GM18520 (cell line): ENCODE measurements around the gene NFIB.

Experiments
- ATAC-seq: cut with Tn5 transposase; IDR thresholded peaks from one replicate; pipeline ENCODE4 v1.9.1; 2021; ENCODE audit not compliant: unreplicated experiment

NFIB gene

GRCh38 chr9:14281136-14281795, 32.7 kb downstream of the NFIB start:
- ATAC-seq, result no peak

DNA sequence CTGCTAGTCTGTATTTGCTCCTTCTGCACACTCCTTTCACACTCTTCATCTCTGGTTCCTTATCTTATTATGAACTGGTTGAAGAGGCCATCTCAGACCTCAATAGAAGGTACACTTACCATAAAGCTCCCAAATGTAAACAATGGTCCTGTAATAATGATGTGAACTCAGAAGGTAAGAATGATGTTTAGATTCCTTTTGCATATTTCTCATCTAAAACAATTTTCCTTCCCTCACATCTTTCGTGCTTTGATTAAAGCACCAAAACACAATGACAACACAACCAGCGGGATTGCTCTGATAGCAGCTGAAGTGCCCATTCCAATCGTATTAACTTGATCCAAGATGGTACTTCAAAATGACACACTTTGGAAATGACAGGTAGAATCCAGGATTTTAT, 34.3 kb downstream of the NFIB start:
- no peak for ATAC-seq

- no peak for ATAC-seq
Observed at GRCh38 chr9:14278291-14278721, 35.6 kb downstream of the NFIB start.

- no peak for ATAC-seq
Observed at GRCh38 chr9:14277761-14278160, 36.2 kb downstream of the NFIB start.

DNA sequence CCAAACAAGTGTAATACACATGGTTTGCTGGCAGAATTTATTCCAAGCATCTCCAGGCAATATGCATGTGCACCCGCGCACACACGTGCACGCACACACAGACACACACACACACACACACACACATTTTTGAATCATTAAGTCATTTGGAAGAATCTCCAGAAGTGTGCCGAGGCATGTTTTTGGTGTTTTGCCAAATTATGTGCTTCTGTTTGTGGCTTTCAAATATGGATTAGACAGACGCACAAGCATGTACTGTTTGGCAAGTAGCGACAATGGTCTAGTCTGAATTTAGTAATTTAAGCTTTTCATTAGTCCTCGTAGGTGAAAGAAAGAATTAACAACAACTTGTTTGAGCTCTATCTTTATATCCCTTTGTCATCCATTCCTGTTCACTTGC, 36.7 kb downstream of the NFIB start:
- no peak for ATAC-seq

- ATAC-seq, result no peak
Observed at GRCh38 chr9:14275331-14275730, 38.6 kb downstream of the NFIB start.

- no peak for ATAC-seq
Observed at GRCh38 chr9:14273696-14274121, 40.2 kb downstream of the NFIB start.

- ATAC-seq, result no peak
Observed at GRCh38 chr9:14272927-14273528, 40.9 kb downstream of the NFIB start.

GRCh38 chr9:14271093-14271673, 42.8 kb downstream of the NFIB start:
- ATAC-seq, result no peak

DNA sequence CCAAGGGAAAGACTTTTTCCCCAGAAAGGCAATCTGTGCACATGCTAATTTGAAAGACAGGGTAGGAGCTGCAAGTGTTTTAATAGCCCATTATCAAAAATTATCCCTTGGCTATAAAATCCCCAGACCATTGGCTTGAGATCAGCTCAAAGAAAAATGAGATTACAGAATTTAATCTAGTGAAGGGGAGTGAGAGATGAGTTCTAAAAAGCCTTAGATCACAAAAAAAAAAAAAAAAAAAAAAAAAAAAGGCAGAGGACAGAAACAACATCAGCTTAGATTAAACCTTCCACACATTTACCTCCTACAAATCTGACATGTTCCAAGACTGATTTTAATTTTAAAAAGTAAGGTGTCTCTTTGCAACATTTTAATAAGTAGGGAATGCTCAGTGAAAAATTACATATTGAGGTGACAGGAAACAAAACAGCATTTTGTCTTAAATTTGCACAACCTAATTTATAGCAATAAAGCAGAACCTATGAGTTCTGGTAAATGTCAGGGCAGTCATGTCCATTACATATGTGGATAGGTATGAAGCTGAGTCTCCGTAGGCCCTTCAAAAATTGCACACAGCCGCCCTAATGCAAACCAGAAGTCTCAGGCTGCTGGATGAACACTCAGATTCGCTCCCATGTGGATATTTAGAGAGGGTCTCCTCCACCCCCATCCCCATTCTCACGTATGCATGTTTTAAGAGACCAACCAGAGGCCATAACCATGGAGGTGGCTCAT, 43.4 kb downstream of the NFIB start:
- ATAC-seq, result no peak

DNA sequence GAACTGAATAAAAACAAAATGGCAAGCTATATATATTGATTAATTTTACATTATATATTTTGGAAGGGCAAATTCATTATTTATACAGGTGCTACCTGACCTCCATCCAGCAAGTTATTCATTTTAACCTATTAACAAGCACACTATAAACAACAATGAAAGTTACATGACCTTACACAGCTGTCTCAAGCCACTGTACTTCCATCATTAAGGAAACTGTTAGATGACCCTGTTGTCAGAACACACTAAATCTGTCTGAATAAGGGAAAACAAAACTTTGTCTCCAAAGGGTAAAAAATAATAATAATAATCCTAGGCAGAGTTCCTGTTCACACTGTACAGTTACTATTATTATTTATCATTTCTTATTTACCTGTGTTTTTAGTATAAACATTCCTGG, 44.0 kb downstream of the NFIB start:
- ATAC-seq, result no peak

- ATAC-seq, result no peak
Observed at GRCh38 chr9:14263707-14264483, 50.0 kb downstream of the NFIB start.

DNA sequence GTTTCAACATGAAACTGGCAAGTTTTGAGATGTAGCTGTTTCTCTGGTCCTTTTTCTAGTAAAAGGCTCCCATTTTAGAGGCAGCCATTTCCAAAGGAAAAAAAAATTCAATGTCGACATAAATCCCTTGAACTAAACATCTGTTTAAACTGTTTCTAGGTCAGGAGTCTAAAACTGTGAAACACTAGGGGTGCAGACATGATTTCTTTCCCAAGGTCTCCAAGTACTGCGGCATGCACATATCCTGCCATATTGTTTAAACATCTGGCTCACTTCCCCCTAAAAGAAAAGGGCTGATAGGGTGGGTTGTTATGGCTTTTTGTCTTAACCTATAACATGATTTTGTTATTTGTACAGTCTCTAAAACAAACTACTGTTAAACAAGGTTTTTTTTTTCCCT, 51.1 kb downstream of the NFIB start:
- ATAC-seq, result no peak

- no peak for ATAC-seq
Observed at GRCh38 chr9:14261616-14262015, 52.3 kb downstream of the NFIB start.

DNA sequence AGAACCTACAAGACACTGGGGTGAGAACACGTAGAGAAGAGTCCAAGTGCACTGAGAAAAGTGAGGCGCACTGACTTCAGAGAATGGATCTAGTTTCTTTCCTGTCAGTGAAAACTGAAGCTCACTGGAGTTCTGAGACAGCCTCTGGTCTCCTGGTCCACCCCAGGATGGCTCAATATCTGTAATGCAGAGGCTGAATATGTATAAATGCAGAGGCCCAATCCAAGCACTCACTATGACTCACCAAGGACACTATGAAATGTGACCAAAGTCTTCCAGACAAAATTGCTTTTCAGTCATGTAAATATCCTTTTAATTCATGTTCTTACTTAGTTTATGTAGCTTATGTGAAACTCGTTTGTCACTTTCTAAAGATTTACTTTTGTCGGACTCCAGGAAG, 53.8 kb downstream of the NFIB start:
- no peak for ATAC-seq

DNA sequence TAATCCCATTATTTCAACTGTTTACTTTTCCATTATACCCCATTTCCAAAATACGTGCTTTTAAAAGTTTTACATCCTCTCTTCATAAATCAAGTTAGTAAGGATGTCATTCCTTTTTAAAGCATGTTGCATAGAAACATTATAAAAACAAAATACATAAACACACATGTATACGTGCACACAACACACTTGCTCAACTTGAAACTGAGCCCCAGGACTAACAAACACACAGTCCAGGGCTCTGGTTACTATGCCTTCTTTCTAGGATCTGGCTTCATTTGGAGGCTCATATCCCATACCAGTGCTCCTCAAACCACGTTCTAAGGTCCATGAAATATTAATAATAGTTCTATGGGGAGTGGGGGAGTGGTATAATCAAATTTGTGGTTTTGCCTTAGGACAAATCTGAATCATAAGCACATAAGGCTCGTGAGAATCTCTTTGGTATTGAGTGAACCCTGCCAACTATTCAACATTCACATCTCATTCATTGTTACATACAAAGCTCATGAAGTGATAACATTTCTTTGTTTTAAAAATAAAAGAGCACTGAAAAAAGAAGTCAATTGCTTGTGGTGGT, 55.2 kb downstream of the NFIB start:
- no peak for ATAC-seq

GRCh38 chr9:14258156-14258555, 55.8 kb downstream of the NFIB start:
- no peak for ATAC-seq

DNA sequence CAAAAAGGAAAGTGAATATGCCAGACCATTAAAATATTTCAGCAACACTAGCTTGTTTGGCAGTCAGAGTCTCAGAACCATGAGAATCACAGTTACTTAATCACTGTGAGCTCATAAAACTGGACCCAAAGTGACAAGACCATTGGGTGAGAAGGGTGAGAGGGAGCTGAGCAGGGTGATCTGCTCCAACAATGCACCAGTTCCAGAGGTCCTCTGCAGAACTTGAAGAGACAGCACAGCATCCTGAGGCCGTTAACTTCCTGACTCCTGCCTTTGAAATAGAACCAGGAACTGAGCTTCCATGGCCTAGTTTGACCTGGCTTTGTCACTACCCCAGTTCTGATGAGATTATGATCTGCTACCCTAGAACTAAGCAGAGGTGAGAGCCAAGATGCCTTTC, 57.4 kb downstream of the NFIB start:
- ATAC-seq, result no peak

GRCh38 chr9:14251154-14252071, 62.5 kb downstream of the NFIB start:
- ATAC-seq, result no peak

DNA sequence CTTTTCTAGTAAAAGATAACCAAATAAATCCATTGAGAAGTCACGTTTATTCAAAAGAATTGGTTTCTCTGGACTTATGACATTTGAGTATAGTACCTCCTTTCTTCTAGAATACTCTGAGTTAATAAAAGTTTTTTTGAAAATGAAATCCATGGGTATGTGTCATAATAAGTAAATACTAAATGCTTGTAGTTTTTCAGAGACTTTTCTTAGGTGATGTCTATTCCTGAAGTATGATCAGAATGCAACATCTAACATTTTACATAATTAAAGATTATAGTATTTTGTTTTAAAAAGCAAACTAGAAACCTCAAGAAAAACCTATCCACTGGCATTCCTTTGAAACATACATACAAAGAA, 63.2 kb downstream of the NFIB start:
- no peak for ATAC-seq
